ENCODE results near the gene AKIP1. TPM values are rescaled to one million over a fixed set of nuclear protein-coding genes. Genes with fewer than 3 reads are reported as not detected.
A peak's percentile ranks its signal among the peaks of the same experiment; 100 is the strongest.

AKIP1 gene
- 11.4 TPM for total RNA-seq

GRCh38 chr11:8911029-8911823 is at the start of gene AKIP1:
Gene AKIP1 (plus strand): TSS chr11:8911189. CDS start chr11:8911450, 261 bp downstream.
- Histone ChIP-seq H3K4me3 (peak within 1 kb of the TSS; percentile 72 to 79), H3K9me3 (no peaks in the 10 kb centered on the region), H3K36me3 (no peaks in the 10 kb centered on the region), H3K4me1 (peaks cover 4 to 12% of the 10 kb centered on the region in 2 donors), H3K27me3 (no peaks in the 10 kb centered on the region), H3K27ac (peak within 1 kb of the TSS; percentile 88 to 91)
- TF ChIP-seq CTCF (IDR thresholded peaks at IDR 0.05): no peak
- peak; percentile 81 to 97 for DNase-seq (ENCODE audit: low spot score in 2 of 2)
- intact Hi-C loops (cut with DNase I): loop anchor here (1.0 to 5.0 kb wide), 5 partner anchors 53 to 228 kb away; partner anchors contain the start of genes NRIP3, RPL27A, TMEM9B and TRIM66

- no peaks in the 10 kb centered on the region for H3K27me3 ChIP-seq
- no peak overlapping the region for H3K27ac ChIP-seq
- DNase-seq (ENCODE audit: low spot score in 2 of 2): no peak
- no peaks in the 10 kb centered on the region for H3K4me1 ChIP-seq
- no peak for TF ChIP-seq CTCF (IDR thresholded peaks at IDR 0.05)
- no peaks in the 10 kb centered on the region for H3K36me3 ChIP-seq
- no peaks in the 10 kb centered on the region for H3K9me3 ChIP-seq
- intact Hi-C loops (cut with DNase I): no loop called here
- no peak overlapping the region for H3K4me3 ChIP-seq
These were observed 47.2 kb upstream of the AKIP1 start for GRCh38 chr11:8863838-8864237.

GRCh38 chr11:8865304-8865703 is 45.7 kb upstream of the AKIP1 start:
- H3K36me3 ChIP-seq: no peaks in the 10 kb centered on the region
- no peaks in the 10 kb centered on the region for H3K9me3 ChIP-seq
- H3K4me3 ChIP-seq: no peak overlapping the region
- no peak for DNase-seq (ENCODE audit: low spot score in 2 of 2)
- no peak overlapping the region for H3K27ac ChIP-seq
- no peaks in the 10 kb centered on the region for H3K27me3 ChIP-seq
- H3K4me1 ChIP-seq: no peaks in the 10 kb centered on the region
- no peak for TF ChIP-seq CTCF (IDR thresholded peaks at IDR 0.05)
- intact Hi-C loops (cut with DNase I): loop anchor here (5.0 kb wide), 1 partner anchor 178 kb away; no protein-coding TSS in a partner anchor

GRCh38 chr11:8867035-8867434 is 44.0 kb upstream of the AKIP1 start:
- H3K4me1 ChIP-seq: peaks cover 0 to 2% of the 10 kb centered on the region in 2 donors
- DNase-seq (ENCODE audit: low spot score in 2 of 2): no peak
- no peaks in the 10 kb centered on the region for H3K27me3 ChIP-seq
- no peak for TF ChIP-seq CTCF (IDR thresholded peaks at IDR 0.05)
- no peaks in the 10 kb centered on the region for H3K9me3 ChIP-seq
- intact Hi-C loops (cut with DNase I): loop anchor here (5.0 kb wide), 1 partner anchor 180 kb away; no protein-coding TSS in a partner anchor
- H3K4me3 ChIP-seq: no peak overlapping the region
- no peak overlapping the region for H3K27ac ChIP-seq
- H3K36me3 ChIP-seq: no peaks in the 10 kb centered on the region

GRCh38 chr11:8867931-8868631 is 42.9 kb upstream of the AKIP1 start:
- Histone ChIP-seq H3K4me1 (peaks cover 0 to 2% of the 10 kb centered on the region in 2 donors), H3K36me3 (no peaks in the 10 kb centered on the region), H3K27ac (no peak overlapping the region), H3K4me3 (no peak overlapping the region), H3K9me3 (no peaks in the 10 kb centered on the region), H3K27me3 (no peaks in the 10 kb centered on the region)
- intact Hi-C loops (cut with DNase I): loop anchor here (5.0 kb wide), 1 partner anchor 181 kb away; no protein-coding TSS in a partner anchor
- no peak for TF ChIP-seq CTCF (IDR thresholded peaks at IDR 0.05)
- DNase-seq (ENCODE audit: low spot score in 2 of 2): no peak

Data from ascending aorta (tissue), 2 donors.